Stomach (tissue), 9 donors: ENCODE results near the gene NKIRAS2. TPM values are rescaled to one million over a fixed set of nuclear protein-coding genes. Genes with fewer than 3 reads are reported as not detected.
"Not testable (repeated sequence)": the region's sequence is repeated elsewhere in the genome, so short reads cannot be mapped to it uniquely, and the experiment has no call there.

Experiments
- DNase-seq, 2 donors: peaks; one replicate each; pipeline versions ENCODE4 v3.0.0 to v3.0.0-alpha.2; 2013 to 2019
- H3K27ac ChIP-seq, 5 donors: fragments of 200-600 bp in 4 of 5; sonication (generic) in 4 of 5; one replicate each; pipeline ENCODE4 v1.5.1; 2013 to 2019; ENCODE audit warnings: mild to moderate bottlenecking in 1 of 5, moderate library complexity in 1 of 5
- H3K27me3 ChIP-seq, 3 donors: fragments of 200-600 bp; sonication (generic); one replicate each; pipeline ENCODE4 v1.5.1; 2017 to 2019; ENCODE audit warnings: mixed run types in 1 of 3
- H3K36me3 ChIP-seq, 4 donors: fragments of 200-600 bp; sonication (generic); 1 replicate in 3 of 4; 2 replicates in 1 of 4; pipeline ENCODE4 v1.5.1; 2016 to 2019
- H3K4me1 ChIP-seq, 4 donors: fragments of 200-600 bp; sonication (generic); one replicate each; pipeline ENCODE4 v1.5.1; 2016 to 2019
- H3K4me3 ChIP-seq, 4 donors: fragments of 200-600 bp; sonication (generic) in 3 of 4; one replicate each; pipeline ENCODE4 v1.5.1; 2016 to 2019; ENCODE audit warnings: mild to moderate bottlenecking in 1 of 4
- H3K9me3 ChIP-seq, 4 donors: fragments of 200-600 bp; sonication (generic); one replicate each; pipeline ENCODE4 v1.5.1; 2016 to 2019
- EP300 ChIP-seq: sonication (generic); formaldehyde crosslinking; IDR thresholded peaks from one replicate; pipeline ENCODE4 v1.6.1; 2017; ENCODE audit warnings: antibody characterized with exemption
- POLR2A ChIP-seq, 4 donors: fragments of 450-650 bp; IDR thresholded peaks; one replicate each; pipeline ENCODE4 v1.6.1; 2016; ENCODE audit warnings: antibody characterized with exemption in 4 of 4, control low read depth in 2 of 4, mild to moderate bottlenecking in 1 of 4, moderate library complexity in 1 of 4
- POLR2AphosphoS5 ChIP-seq, 3 donors: sonication (generic); formaldehyde crosslinking; IDR thresholded peaks; one replicate each; pipeline ENCODE4 v1.6.1; 2016; ENCODE audit warnings: antibody characterized with exemption in 3 of 3
- WGBS, 5 donors: extraction: QIAGEN DNeasy Blood & Tissue Kit in 3 of 5; methylation state at CpG; one replicate each; pipeline versions ENCODE4 v1.1.5 to v1.1.7; 2013 to 2018; 5-methylcytosine and 5-hydroxymethylcytosine counted together
- intact Hi-C: fragments of 100-400 bp; cut with DNase I; formaldehyde crosslinking; loops from one replicate; pipeline ENCODE4 v1.15.1; 2023; ENCODE audit warnings: low total_unique reads
- polyA plus RNA-seq, 3 donors: library from polyadenylated mRNA; stranded (reverse); fragments of 200-250 nt; gene quantifications; one replicate each; pipeline ENCODE4 v1.2.3, GENCODE V29; 2013
- total RNA-seq, 5 donors: library from RNA; depleted of rRNA; stranded (reverse); fragments of >200 nt; gene quantifications; one replicate each; pipeline versions ENCODE4 v1.1.0 to v1.2.3, GENCODE V29; 2014 to 2016
- TF ChIP-seq, protein P1 (sequence below), 7 experiments: fragments of 450-650 bp in 4 of 7; fragments of 200-600 bp in 3 of 7; sonication (generic) in 3 of 7; IDR thresholded peaks; one replicate each; pipeline ENCODE4 v1.5.1; 2016 to 2019; ENCODE audit warnings: antibody characterized with exemption in 7 of 7, control low read depth in 2 of 7, mild to moderate bottlenecking in 1 of 7
- donor health status: healthy with polysubstance abuse.
- donor health status: Bipolar disorder and iron deficiency.
- donor health status: healthy.

Gene NKIRAS2
- total and polyA plus RNA-seq, 8 donors, result 7.5 to 28.5 (median 20.8) TPM

DNA sequence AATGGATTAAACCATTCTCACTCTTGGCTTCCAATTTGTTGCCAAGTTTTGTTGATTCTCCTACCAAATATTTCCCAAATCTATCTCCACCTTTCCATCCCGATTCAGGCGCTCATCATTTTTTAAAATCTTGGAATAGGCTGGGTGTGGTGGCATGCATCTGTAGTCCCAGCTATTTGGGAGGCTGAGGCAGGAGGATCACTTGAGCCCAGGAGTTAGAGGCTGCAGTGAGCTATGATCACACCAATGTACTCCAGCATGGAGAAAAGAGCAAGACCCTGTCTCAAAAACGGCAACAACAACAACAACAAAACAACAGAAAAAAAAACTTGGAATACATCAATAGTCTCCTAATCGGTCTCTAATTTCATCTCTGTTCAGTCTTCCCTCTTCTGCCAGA lies 902 bp upstream of the NKIRAS2 start:
- no peak for TF ChIP-seq POLR2AphosphoS5 (IDR thresholded peaks at IDR 0.05)
- TF ChIP-seq, protein P1, sequence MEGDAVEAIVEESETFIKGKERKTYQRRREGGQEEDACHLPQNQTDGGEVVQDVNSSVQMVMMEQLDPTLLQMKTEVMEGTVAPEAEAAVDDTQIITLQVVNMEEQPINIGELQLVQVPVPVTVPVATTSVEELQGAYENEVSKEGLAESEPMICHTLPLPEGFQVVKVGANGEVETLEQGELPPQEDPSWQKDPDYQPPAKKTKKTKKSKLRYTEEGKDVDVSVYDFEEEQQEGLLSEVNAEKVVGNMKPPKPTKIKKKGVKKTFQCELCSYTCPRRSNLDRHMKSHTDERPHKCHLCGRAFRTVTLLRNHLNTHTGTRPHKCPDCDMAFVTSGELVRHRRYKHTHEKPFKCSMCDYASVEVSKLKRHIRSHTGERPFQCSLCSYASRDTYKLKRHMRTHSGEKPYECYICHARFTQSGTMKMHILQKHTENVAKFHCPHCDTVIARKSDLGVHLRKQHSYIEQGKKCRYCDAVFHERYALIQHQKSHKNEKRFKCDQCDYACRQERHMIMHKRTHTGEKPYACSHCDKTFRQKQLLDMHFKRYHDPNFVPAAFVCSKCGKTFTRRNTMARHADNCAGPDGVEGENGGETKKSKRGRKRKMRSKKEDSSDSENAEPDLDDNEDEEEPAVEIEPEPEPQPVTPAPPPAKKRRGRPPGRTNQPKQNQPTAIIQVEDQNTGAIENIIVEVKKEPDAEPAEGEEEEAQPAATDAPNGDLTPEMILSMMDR (IDR thresholded peaks at IDR 0.05), result no peak
- no peak for TF ChIP-seq POLR2A (IDR thresholded peaks at IDR 0.05)
- H3K4me1 ChIP-seq, result peaks cover 46 to 70% (median 59%) of the 10 kb centered on the region in 4 donors

GRCh38 chr17:42020845-42021244 lies 955 bp downstream of the NKIRAS2 start:
- H3K27ac ChIP-seq, result peak overlapping the region in 3 of 5 donors; percentile 90 to 91 (median 91)
- H3K4me3 ChIP-seq, result peak overlapping the region; percentile 74 to 97 (median 82)
- not testable (repeated sequence) for H3K27me3 ChIP-seq, DNase-seq, H3K9me3 ChIP-seq
- H3K36me3 ChIP-seq, result peaks cover 23 to 31% (median 29%) of the 10 kb centered on the region in 4 donors
- intact Hi-C loops, result loop anchor here (5.0 kb wide), 1 partner anchor 91 kb away; the partner anchor contains the start of gene DHX58
- H3K4me1 ChIP-seq, result peaks cover 45 to 69% (median 55%) of the 10 kb centered on the region in 4 donors
- WGBS, 5 donors, result 58 to 82% (median 74%) methylated on average over 8 of the region's 8 CpGs

More for the DNA sequence above, 902 bp upstream of the NKIRAS2 start:
- Histone ChIP-seq H3K9me3 (no peaks in the 10 kb centered on the region), H3K36me3 (peaks cover 20 to 25% (median 25%) of the 10 kb centered on the region in 4 donors), H3K4me3 (no peak overlapping the region), H3K27me3 (no peaks in the 10 kb centered on the region), H3K27ac (no peak overlapping the region)
- DNase-seq, result no peak
- intact Hi-C loops, result no loop called here
- WGBS, 5 donors, result 89 to 97% (median 93%) methylated on average over 4 of the region's 4 CpGs

DNA sequence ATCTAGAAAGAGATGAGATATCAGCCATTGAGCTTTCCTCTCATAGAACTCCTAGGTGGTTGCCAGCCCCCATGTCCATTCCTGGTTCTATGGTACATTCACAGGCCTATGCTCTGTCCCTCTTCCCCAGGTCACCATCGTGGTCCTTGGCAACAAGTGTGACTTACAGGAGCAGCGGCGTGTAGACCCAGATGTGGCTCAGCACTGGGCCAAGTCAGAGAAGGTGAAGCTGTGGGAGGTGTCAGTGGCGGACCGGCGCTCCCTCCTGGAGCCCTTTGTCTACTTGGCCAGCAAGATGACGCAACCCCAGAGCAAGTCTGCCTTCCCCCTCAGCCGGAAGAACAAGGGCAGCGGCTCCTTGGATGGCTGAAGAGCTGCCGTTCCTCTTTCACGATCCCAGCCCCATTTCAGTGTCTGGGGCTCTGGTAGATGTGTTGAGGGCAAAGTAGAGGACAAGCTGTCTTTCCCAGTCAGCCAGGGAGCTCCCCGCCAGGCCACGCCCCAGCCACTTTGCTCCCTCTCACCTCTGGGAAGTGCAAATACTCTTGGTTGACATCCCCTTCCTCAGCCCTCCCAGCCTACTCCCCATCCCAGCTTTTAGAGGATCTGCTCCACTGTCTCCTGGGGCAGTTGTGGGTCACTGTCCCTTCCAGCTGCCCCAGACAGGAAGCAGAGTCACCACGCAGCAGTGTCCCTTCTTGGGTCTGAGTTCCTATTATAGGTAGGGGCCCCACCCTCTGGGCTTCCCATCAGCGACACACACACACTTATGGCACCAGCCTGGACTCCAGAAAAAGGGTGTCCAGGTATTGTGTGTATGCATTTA lies 3.8 kb downstream of the NKIRAS2 start:
- no peak for DNase-seq
- H3K9me3 ChIP-seq, result no peaks in the 10 kb centered on the region
- intact Hi-C loops, result loop anchor here (5.0 kb wide), 1 partner anchor 89 kb away; the partner anchor contains the start of gene DHX58

DNA sequence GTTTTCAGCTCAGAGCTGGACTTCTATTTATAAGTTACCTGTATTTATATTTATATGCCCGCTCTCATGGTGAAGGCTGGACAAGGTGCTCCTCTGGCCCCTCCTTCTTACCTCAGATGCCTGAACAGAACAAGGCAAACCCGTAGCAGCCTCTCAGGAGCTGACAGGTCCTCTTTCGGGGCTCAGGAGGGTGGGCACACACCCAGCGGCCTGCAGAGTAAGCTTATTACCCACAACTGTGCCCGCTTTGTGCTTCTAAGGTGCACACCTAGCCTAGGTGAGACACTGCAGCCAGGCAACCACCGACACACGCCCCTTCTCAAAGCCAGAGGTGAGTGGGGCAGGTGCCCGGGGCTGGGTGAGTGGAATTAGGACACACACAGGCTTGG lies 5.3 kb downstream of the NKIRAS2 start:
- Histone ChIP-seq H3K4me3 (no peak overlapping the region), H3K27ac (peak overlapping the region in 4 of 5 donors; percentile 66 to 82 (median 77)), H3K9me3 (no peaks in the 10 kb centered on the region), H3K27me3 (peaks cover 0 to 14% (median 0%) of the 10 kb centered on the region in 3 donors), H3K36me3 (peaks cover 23 to 31% (median 29%) of the 10 kb centered on the region in 4 donors), H3K4me1 (peaks cover 31 to 56% (median 32%) of the 10 kb centered on the region in 4 donors)
- intact Hi-C loops, result loop anchor here (5.0 kb wide), 1 partner anchor 63 kb away; no protein-coding TSS in a partner anchor
- TF ChIP-seq EP300, result no peak
- TF ChIP-seq, protein P1 (IDR thresholded peaks at IDR 0.05), result no peak
- no peak for TF ChIP-seq POLR2A (IDR thresholded peaks at IDR 0.05)
- no peak for TF ChIP-seq POLR2AphosphoS5 (IDR thresholded peaks at IDR 0.05)
- no peak for DNase-seq
- 53 to 64% (median 59%) methylated on average over 4 to 8 of the region's 8 CpGs for WGBS, 5 donors

More for the DNA sequence above, 3.8 kb downstream of the NKIRAS2 start:
- Histone ChIP-seq H3K36me3 (peaks cover 23 to 31% (median 29%) of the 10 kb centered on the region in 4 donors), H3K4me3 (no peak overlapping the region), H3K27me3 (peaks cover 0 to 11% (median 0%) of the 10 kb centered on the region in 3 donors), H3K27ac (peak overlapping the region; percentile 41 to 82 (median 75)), H3K4me1 (peaks cover 32 to 56% (median 39%) of the 10 kb centered on the region in 4 donors)
- no peak for TF ChIP-seq EP300
- TF ChIP-seq, protein P1 (IDR thresholded peaks at IDR 0.05), result no peak
- no peak for TF ChIP-seq POLR2A (IDR thresholded peaks at IDR 0.05)
- no peak for TF ChIP-seq POLR2AphosphoS5 (IDR thresholded peaks at IDR 0.05)
- WGBS, 5 donors, result 71 to 82% (median 73%) methylated on average over 15 of the region's 15 CpGs
